ENCODE results near the gene SEMA4G. TPM values are rescaled to one million over a fixed set of nuclear protein-coding genes. Genes with fewer than 3 reads are reported as not detected.
A peak's percentile ranks its signal among the peaks of the same experiment; 100 is the strongest.

SEMA4G gene
- total and polyA plus RNA-seq, 2 of the 13 experiments (the other 11 are each of a cell fraction or from before 2014, with no cell fraction given): 46.2 to 207 TPM

DNA sequence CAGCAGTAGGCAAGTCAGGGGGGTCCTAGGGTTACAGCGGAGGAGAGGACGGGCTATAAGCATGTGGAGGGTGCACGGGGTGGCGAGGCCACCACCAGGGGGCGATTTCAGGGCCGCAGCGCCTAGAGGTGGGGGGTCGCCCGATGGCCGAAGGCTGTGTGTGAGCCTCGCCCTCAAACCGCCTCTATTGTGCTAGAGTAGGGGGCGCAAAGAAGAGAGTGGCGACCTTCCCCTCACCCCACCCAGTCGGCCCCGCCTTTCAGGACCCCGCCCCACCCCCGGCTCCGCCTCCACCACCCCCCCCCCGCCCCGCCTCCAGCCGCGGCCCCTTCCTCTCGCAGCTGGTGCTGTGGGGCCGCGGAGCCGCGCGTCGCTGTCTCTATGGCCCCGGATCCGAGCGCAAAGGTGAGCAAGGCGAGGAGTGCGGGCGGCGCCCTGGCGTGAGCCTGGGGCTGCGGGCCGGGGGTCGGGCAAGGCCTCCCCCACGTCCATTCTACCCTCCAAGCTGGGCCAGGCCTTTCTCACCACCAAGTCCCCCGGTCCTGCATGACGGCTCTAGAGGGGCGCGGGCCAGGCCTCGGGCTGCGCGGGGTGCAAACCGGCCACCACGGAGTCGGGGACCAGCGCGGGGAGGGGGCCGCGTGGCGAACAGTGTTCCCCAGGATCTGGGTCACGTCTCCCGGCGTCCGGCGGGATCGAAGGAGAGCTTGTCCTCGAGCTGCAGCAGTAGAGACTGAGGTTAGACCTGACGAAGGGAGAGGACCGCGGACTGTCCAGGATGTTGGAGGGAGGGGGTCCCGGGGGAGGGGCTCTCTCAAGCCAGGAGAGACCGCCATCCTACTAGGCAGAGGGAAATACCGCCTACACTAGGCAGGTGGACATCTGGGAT lies at the start of gene SEMA4G (continued):
- TF ChIP-seq EP300 (IDR thresholded peaks at IDR 0.05; ENCODE audit: low read depth in 2 of 2, low read length in 2 of 2) (0 out of 4 replicates have a peak, but pooled peaks of 1 of the 2 experiments have one; percentile 23), EP300 (CRISPR knock-in tag; IDR thresholded peaks at IDR 0.05; ENCODE audit: borderline replicate concordance) (no peak), ARID2 (CRISPR knock-in tag; IDR thresholded peaks at IDR 0.05; ENCODE audit: borderline replicate concordance) (peak; percentile 49; the same call in 1 of the 2 replicates), PCBP1 (IDR thresholded peaks at IDR 0.05; ENCODE audit: borderline replicate concordance, low read depth, low read length) (0 out of 2 replicates have a peak, but pooled peaks have one; percentile 48), DR1 (CRISPR knock-in tag; IDR thresholded peaks at IDR 0.05) (peak; percentile 24), ZZZ3 (CRISPR knock-in tag; IDR thresholded peaks at IDR 0.05; ENCODE audit: borderline replicate concordance) (no peak), MBD4 (IDR thresholded peaks at IDR 0.05; ENCODE audit: borderline replicate concordance, low read length) (no peak), NCOA1 (CRISPR knock-in tag; IDR thresholded peaks at IDR 0.05) (peak; percentile 1; the same call in 1 of the 2 replicates), AGO2 (optimal IDR thresholded peaks at IDR 0.05; ENCODE audit: low read depth, low read length) (peak; percentile 99), TRIM24 (CRISPR knock-in tag; IDR thresholded peaks at IDR 0.05) (no peak), MTA3 (CRISPR knock-in tag; IDR thresholded peaks at IDR 0.05) (no peak), NCOA5 (CRISPR knock-in tag; IDR thresholded peaks at IDR 0.05) (no peak), REXO4 (CRISPR knock-in tag; IDR thresholded peaks at IDR 0.05; ENCODE audit: borderline replicate concordance) (no peak), SIN3A (IDR thresholded peaks at IDR 0.05; ENCODE audit: borderline replicate concordance, low read depth, low read length) (peak; percentile 42; the same call in 1 of the 2 replicates)
- TF ChIP-seq, protein P1, sequence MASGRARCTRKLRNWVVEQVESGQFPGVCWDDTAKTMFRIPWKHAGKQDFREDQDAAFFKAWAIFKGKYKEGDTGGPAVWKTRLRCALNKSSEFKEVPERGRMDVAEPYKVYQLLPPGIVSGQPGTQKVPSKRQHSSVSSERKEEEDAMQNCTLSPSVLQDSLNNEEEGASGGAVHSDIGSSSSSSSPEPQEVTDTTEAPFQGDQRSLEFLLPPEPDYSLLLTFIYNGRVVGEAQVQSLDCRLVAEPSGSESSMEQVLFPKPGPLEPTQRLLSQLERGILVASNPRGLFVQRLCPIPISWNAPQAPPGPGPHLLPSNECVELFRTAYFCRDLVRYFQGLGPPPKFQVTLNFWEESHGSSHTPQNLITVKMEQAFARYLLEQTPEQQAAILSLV (CRISPR knock-in tag; IDR thresholded peaks at IDR 0.05; ENCODE audit: borderline replicate concordance): no peak; the same call in 1 of the 2 replicates
- TF ChIP-seq, protein P2, sequence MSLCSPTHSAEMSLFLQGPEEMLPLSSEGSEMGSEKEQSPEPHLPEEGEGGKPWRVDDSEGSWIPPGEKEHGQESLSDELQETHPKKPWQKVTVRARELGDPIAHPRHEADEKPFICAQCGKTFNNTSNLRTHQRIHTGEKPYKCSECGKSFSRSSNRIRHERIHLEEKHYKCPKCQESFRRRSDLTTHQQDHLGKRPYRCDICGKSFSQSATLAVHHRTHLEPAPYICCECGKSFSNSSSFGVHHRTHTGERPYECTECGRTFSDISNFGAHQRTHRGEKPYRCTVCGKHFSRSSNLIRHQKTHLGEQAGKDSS (CRISPR knock-in tag; IDR thresholded peaks at IDR 0.05; ENCODE audit: borderline replicate concordance, low read depth): 0 out of 2 replicates have a peak, but pooled peaks have one; percentile 70
- TF ChIP-seq, protein P3, sequence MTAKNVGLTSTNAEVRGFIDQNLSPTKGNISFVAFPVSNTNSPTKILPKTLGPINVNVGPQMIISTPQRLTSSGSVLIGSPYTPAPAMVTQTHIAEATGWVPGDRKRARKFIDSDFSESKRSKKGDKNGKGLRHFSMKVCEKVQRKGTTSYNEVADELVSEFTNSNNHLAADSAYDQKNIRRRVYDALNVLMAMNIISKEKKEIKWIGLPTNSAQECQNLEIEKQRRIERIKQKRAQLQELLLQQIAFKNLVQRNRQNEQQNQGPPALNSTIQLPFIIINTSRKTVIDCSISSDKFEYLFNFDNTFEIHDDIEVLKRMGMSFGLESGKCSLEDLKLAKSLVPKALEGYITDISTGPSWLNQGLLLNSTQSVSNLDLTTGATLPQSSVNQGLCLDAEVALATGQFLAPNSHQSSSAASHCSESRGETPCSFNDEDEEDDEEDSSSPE (CRISPR knock-in tag; IDR thresholded peaks at IDR 0.05): peak; percentile 2; the same call in 1 of the 2 replicates
- TF ChIP-seq, protein P4, sequence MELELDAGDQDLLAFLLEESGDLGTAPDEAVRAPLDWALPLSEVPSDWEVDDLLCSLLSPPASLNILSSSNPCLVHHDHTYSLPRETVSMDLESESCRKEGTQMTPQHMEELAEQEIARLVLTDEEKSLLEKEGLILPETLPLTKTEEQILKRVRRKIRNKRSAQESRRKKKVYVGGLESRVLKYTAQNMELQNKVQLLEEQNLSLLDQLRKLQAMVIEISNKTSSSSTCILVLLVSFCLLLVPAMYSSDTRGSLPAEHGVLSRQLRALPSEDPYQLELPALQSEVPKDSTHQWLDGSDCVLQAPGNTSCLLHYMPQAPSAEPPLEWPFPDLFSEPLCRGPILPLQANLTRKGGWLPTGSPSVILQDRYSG (CRISPR knock-in tag; IDR thresholded peaks at IDR 0.05): no peak
- TF ChIP-seq, protein P5, sequence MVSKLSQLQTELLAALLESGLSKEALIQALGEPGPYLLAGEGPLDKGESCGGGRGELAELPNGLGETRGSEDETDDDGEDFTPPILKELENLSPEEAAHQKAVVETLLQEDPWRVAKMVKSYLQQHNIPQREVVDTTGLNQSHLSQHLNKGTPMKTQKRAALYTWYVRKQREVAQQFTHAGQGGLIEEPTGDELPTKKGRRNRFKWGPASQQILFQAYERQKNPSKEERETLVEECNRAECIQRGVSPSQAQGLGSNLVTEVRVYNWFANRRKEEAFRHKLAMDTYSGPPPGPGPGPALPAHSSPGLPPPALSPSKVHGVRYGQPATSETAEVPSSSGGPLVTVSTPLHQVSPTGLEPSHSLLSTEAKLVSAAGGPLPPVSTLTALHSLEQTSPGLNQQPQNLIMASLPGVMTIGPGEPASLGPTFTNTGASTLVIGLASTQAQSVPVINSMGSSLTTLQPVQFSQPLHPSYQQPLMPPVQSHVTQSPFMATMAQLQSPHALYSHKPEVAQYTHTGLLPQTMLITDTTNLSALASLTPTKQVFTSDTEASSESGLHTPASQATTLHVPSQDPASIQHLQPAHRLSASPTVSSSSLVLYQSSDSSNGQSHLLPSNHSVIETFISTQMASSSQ (IDR thresholded peaks at IDR 0.05; ENCODE audit: low read depth): no peak
- TF ChIP-seq, protein P5 (CRISPR knock-in tag; IDR thresholded peaks at IDR 0.05; ENCODE audit: borderline replicate concordance): peak; percentile 67; the same call in 1 of the 2 replicates
